Measurements from ENCODE around the gene PRDM16.

DNA sequence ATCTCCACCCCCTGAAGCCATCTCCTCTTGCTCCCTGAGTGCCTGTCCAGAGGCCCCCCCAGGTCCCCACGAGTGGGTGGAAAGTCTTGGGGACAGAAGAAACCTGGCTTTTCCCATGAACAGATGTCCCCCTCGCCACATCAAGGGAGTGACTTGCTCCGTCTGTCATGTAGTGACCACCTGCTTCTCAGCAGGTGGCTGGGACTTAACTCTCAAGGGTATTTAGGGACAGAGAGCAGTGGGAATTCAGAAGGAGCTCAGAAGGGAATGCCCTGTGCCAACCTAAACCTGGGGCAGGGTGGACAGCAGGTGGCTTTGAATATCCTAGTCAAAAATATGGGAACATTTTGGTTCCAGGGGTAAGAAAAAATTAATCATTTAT lies 139.8 kb downstream of the PRDM16 start:
- TF ChIP-seq CTCF (tag by site-specific recombination; IDR thresholded peaks at IDR 0.05) = no peak
- TF ChIP-seq ZNF239 (tag by site-specific recombination; IDR thresholded peaks at IDR 0.05) = no peak
